NCI-H2081 (cell line): ENCODE data around the gene RYR2.

Source experiments
- DNase-seq, 2 experiments: peaks; one replicate each; lab custom pipeline; 2025; lab: John Stamatoyannopoulos, UW

RYR2 gene

GRCh38 chr1:237858992-237859391 is 817.0 kb downstream of the RYR2 start:
- DNase-seq: no peak

DNA sequence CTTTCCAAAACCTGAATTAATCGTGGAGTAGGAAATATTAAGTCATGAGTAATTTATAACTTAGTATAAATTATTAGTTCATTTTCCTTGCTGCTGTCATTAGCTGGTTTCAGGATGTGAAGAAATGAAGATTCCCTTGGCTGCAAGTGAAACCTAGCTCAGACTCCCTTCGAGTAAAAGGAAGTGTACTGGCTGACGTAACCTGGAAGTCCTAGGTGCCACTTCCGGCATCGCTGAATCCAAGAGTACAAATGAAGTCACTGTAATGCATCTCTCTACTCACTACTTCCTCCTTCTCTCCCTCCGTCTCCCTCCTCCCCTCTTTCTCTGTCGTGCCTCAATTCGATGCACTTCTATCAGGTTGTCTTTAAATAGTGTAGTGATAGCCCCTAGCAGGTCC is 820.0 kb downstream of the RYR2 start:
- DNase-seq: no peak

- DNase-seq: peak in 1 of 2 experiments; percentile 22
These were observed 821.2 kb downstream of the RYR2 start for GRCh38 chr1:237863234-237863633.

- peak; percentile 65 to 72 for DNase-seq
These were observed 822.6 kb downstream of the RYR2 start for GRCh38 chr1:237864338-237865244.

GRCh38 chr1:237867380-237867888 is 825.5 kb downstream of the RYR2 start:
- DNase-seq: no peak

DNA sequence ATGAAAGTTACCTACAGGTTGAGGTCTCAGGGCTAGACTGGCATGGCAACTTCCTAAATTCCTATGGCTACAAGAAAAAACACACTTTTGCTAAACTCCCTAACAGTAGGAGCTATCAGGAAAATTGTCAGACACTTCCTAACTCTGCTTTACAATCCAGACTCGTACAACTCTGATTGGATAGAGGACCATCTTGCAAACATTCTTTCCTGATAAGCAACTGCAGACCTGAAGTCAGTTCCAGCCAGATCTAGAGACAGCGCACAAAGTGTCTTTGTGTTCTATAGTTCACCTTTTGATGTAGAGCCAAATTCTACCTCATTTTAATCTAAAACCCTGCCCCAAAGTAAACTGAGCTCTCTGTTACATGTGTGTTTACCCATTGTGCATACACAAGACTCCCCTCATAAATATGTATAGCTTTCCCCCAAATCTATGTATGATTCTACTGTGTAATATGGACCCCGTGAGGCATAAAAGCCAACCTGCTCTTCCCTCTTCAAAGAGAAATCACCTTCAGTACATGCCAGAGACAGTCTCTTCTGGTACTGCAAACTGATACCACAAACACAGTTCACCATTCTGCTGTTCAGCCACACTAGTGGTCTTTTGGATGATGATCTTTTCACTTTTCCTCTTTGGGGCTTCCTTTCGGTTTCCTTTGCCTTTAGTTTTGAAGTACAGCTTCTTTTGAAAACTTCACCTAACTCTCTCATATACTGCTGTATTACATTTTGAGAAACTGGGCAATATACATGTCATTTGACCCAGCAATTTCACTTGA is 827.0 kb downstream of the RYR2 start:
- DNase-seq: no peak

DNA sequence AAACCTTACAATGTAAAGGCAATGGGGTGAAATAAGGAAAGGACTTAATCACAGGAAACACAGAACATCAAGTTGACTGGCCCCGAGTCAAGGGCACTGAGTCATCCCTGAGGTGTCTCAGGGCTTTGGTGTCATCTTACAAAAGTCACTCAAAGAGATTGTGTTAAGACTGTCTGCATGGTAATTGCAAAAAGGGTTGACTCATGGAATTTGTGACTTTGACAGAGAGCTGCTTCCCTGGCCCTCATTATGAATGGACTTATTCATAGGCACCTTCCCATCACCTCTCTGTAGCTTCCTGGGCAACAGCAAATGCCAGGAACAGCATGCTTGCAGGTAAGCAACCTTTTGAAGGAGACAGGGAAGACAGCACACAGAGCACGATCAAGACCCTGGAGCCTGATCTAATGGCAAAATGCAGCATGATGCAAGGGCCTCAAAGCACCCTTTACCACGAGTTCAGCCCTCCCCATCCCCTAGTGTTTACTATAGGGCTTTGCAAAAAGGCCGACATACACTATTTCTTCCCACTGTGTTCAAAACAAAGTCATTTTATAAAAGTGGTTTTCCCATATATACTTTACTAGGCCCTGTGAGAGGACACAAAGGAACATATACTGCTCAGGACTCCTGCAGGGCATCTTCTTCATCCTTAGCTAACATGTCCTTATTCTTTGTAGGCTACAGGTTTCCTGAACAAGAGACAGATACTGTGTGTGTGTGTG is 831.7 kb downstream of the RYR2 start:
- DNase-seq: no peak

DNA sequence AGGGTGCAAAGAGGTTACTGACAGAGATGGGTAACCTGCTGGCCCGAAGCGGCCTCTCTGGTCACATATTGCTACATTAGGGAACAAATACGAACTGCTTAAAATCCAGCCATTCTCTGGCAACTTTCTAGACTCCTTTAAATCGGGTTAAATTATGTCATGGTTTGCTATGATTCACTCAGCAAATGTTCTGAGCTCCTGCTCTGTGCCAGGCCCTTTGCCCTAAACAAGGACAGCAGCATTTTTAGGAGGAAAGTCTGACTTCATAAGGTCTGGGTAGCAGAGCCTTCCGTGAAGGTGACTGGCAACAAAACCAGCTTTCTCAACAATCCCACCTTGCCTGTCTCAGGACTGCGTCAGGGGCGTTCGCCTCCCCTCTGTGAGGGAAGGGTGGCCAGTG is 833.3 kb downstream of the RYR2 start:
- no peak for DNase-seq

- DNase-seq: no peak
These were observed 835.6 kb downstream of the RYR2 start for GRCh38 chr1:237877631-237878030.

- DNase-seq: no peak
These were observed 836.4 kb downstream of the RYR2 start for GRCh38 chr1:237878406-237878805.

DNA sequence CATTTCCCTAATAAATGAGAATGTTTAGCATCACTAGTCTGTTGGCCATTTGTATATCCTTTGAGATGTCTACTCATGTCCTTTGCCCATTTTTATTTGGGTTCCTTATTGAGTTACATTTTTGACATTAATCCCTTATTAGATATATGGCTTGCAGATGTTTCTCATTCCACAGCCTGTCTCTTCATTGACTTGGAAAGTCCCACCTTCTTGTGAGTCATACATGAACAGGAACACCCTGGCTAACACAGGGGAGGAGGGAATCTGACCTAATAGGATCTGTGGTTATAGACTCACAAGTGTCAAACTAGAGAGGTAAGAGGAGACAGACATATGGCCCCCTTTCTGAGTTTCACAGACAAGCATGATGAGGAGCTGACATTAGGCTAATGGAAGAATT is 837.2 kb downstream of the RYR2 start:
- no peak for DNase-seq
